K562 (cell line): ENCODE results near the gene PDCD11. TPM values are rescaled to one million over a fixed set of nuclear protein-coding genes. Genes with fewer than 3 reads are reported as not detected.

Source experiments
- ATF7 ChIP-seq: fragments of 450-650 bp; IDR thresholded peaks from 2 replicates; pipeline ENCODE4 v1.7.1; 2014; ENCODE audit warnings: mild to moderate bottlenecking, moderate library complexity
- BCOR ChIP-seq: fragments of 450-650 bp; IDR thresholded peaks from 2 replicates; pipeline ENCODE4 v1.6.1; 2016
- BRD9 ChIP-seq: fragments of 450-650 bp; IDR thresholded peaks from 2 replicates; pipeline ENCODE4 v1.6.1; 2018; ENCODE audit warnings: low read depth; ENCODE audit not compliant: partially characterized antibody
- DACH1 ChIP-seq: fragments of 450-650 bp; IDR thresholded peaks from 2 replicates; pipeline ENCODE4 v1.6.1; 2018; ENCODE audit not compliant: partially characterized antibody
- DNMT1 ChIP-seq: fragments of 450-650 bp; IDR thresholded peaks from 2 replicates; pipeline ENCODE4 v1.6.1; 2016; ENCODE audit warnings: antibody characterized with exemption, mild to moderate bottlenecking
- HDAC1 ChIP-seq, 2 experiments: fragments of 450-650 bp; IDR thresholded peaks; 2 replicates each; pipeline ENCODE4 v1.6.1; 2016 to 2017; ENCODE audit warnings: inconsistent platforms in 1 of 2, mild to moderate bottlenecking in 1 of 2, moderate library complexity in 1 of 2
- JUN ChIP-seq, 2 experiments: sonication (generic) in 1 of 2; formaldehyde crosslinking in 1 of 2; IDR thresholded peaks; 2 replicates each; pipeline versions ENCODE4 v1.6.1 to v1.8.0; 2012 to 2022; ENCODE audit warnings: borderline replicate concordance in 2 of 2, mild to moderate bottlenecking in 2 of 2, improper control_type of control experiment in 1 of 2, low read depth in 1 of 2, low read length in 1 of 2, missing genetic modification reagents in 1 of 2
- KLF13 ChIP-seq: fragments of 450-650 bp; IDR thresholded peaks from 2 replicates; pipeline ENCODE4 v1.6.1; 2016; ENCODE audit warnings: missing genetic modification characterization, low read depth, mild to moderate bottlenecking, missing compliant biosample characterization, moderate library complexity, borderline replicate concordance
- MAFF ChIP-seq: IDR thresholded peaks from 2 replicates; pipeline ENCODE4 v1.6.1; 2012; ENCODE audit warnings: low read length, improper control_type of control experiment
- MTF1 ChIP-seq: fragments of 250-450 bp; sonication (Bioruptor Pico); IDR thresholded peaks from 2 replicates; pipeline ENCODE4 v1.9.0; 2021; ENCODE audit warnings: moderate library complexity, mild to moderate bottlenecking, inconsistent platforms, borderline replicate concordance
- NR2C1 ChIP-seq, 2 experiments: fragments of 450-650 bp; IDR thresholded peaks; 2 replicates each; pipeline ENCODE4 v1.6.1; 2017; ENCODE audit warnings: mild to moderate bottlenecking in 2 of 2, antibody characterized with exemption in 1 of 2, inconsistent platforms in 1 of 2, missing compliant biosample characterization in 1 of 2, missing genetic modification characterization in 1 of 2
- NR4A1 ChIP-seq, 2 experiments: fragments of 250-450 bp in 1 of 2; fragments of 450-650 bp in 1 of 2; sonication (Bioruptor Pico) in 1 of 2; IDR thresholded peaks; 2 replicates each; pipeline versions ENCODE4 v1.4.0 to v1.6.1; 2016 to 2020; ENCODE audit warnings: mild to moderate bottlenecking in 2 of 2, missing compliant biosample characterization in 1 of 2, missing genetic modification characterization in 1 of 2, moderate library complexity in 1 of 2
- PHF8 ChIP-seq: fragments of 200-600 bp; sonication (generic); IDR thresholded peaks from 2 replicates; pipeline ENCODE4 v1.6.1; 2012; ENCODE audit warnings: mixed run types, mild to moderate bottlenecking, inconsistent platforms, low read length, moderate library complexity, borderline replicate concordance
- POLR2G ChIP-seq: fragments of 200-400 bp; formaldehyde crosslinking; IDR thresholded peaks from 2 replicates; pipeline ENCODE4 v1.6.1; 2017; ENCODE audit warnings: low read depth, mild to moderate bottlenecking, antibody characterized with exemption, low read length, moderate library complexity
- PRPF4 ChIP-seq: fragments of 200-400 bp; formaldehyde crosslinking; IDR thresholded peaks from one replicate; pipeline ENCODE4 v1.6.1; 2017; ENCODE audit warnings: low read length, low read depth, mild to moderate bottlenecking; ENCODE audit not compliant: insufficient read depth, poor library complexity, severe bottlenecking
- PURB ChIP-seq: sonication (generic); formaldehyde crosslinking; IDR thresholded peaks from 2 replicates; pipeline ENCODE4 v1.9.0; 2021; ENCODE audit warnings: low read depth, mild to moderate bottlenecking, missing genetic modification reagents
- SMARCA4 ChIP-seq: fragments of 450-650 bp; IDR thresholded peaks from 2 replicates; pipeline ENCODE4 v1.6.1; 2016
- SRSF9 ChIP-seq: fragments of 200-400 bp; formaldehyde crosslinking; IDR thresholded peaks from 2 replicates; pipeline ENCODE4 v1.6.1; 2017; ENCODE audit warnings: low read depth, low read length, borderline replicate concordance
- TAL1 ChIP-seq: fragments of 450-650 bp; IDR thresholded peaks from 2 replicates; pipeline ENCODE4 v1.6.1; 2016; ENCODE audit warnings: mild to moderate bottlenecking
- ZKSCAN8 ChIP-seq: fragments of 200-800 bp; sonication (Bioruptor generic); IDR thresholded peaks from 2 replicates; pipeline ENCODE4 v1.6.1; 2016; ENCODE audit warnings: missing genetic modification characterization, missing compliant biosample characterization
- ZNF436 ChIP-seq: fragments of 250-450, 450-650 bp; sonication (Bioruptor Pico); formaldehyde crosslinking; IDR thresholded peaks from 2 replicates; pipeline ENCODE4 v1.7.0; 2020; ENCODE audit warnings: mild to moderate bottlenecking
- ZNF592 ChIP-seq: fragments of 450-650 bp; IDR thresholded peaks from 2 replicates; pipeline ENCODE4 v1.6.1; 2017; ENCODE audit warnings: antibody characterized with exemption, mild to moderate bottlenecking
- polyA plus RNA-seq, 8 experiments: library from polyadenylated mRNA; depleted of rRNA in 4 of 8; stranded (reverse) in 5 of 8; unstranded in 3 of 8; fragments of >200 nt; fragmentation: Nextera tagmentation in 2 of 8; fragmentation: Illumina TruSeq in 1 of 8; extraction: Ambion mirVana in 2 of 8; extraction: Trizol in 1 of 8; gene quantifications; 2 replicates each; pipeline versions ENCODE4 v1.2.1 to v1.2.3, GENCODE V29; 2011 to 2014; ENCODE audit warnings: inconsistent platforms in 1 of 8, missing spikeins in 1 of 8
- total RNA-seq, 7 experiments: library from RNA; depleted of rRNA in 6 of 7; stranded (reverse); fragments of >200 nt in 6 of 7; fragmentation: Illumina TruSeq in 2 of 7; extraction: Trizol in 2 of 7; gene quantifications; 2 replicates each; pipeline versions ENCODE4 v1.2.1 to v1.2.3, GENCODE V29; 2011 to 2021; ENCODE audit warnings: low replicate concordance in 1 of 7
- TF ChIP-seq, protein P1 (sequence below), 2 experiments: fragments of 450-650 bp; IDR thresholded peaks; 2 replicates each; pipeline ENCODE4 v1.6.1; 2016

Gene PDCD11
- total and polyA plus RNA-seq, 9 of the 15 experiments (the other 6 are each of a cell fraction or from before 2014, with no cell fraction given): 14.8 to 73.8 (median 50.0) TPM

DNA sequence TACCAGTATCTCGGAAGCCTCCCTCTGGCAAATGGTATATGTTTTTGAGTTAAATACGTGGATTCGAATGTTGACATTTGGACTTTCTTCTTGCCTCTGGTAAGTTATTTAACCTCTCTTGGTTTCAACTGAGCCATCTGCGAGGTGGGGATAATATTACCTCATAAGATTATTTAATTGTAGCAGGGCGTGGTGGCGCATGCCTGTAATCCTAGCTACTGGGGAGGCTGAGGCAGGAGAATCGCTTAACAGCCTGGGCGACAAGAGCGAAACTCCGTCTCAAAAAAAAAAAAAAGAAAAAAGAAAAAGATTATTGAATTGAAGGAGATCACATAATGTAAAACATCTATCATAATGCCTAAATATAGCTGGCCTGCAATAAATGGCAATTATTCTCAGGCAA is 29.0 kb upstream of the PDCD11 start (continued):
- TF ChIP-seq JUN (IDR thresholded peaks at IDR 0.05; ENCODE audit: borderline replicate concordance, low read depth, low read length): no peak
- no peak for TF ChIP-seq JUN (CRISPR knock-in tag; IDR thresholded peaks at IDR 0.05; ENCODE audit: borderline replicate concordance)
- TF ChIP-seq ZNF436: no peak
- TF ChIP-seq HDAC1 (IDR thresholded peaks at IDR 0.05): no peak
- no peak for TF ChIP-seq PRPF4
- TF ChIP-seq DACH1: no peak
- TF ChIP-seq MAFF: no peak
- TF ChIP-seq BRD9: peak; percentile 43
- TF ChIP-seq DNMT1: no peak
- TF ChIP-seq NR4A1 (CRISPR knock-in tag; IDR thresholded peaks at IDR 0.05): no peak
- TF ChIP-seq NR4A1 (tag; IDR thresholded peaks at IDR 0.05): no peak
- no peak for TF ChIP-seq ZKSCAN8
- no peak for TF ChIP-seq KLF13 (tag)
- TF ChIP-seq NR2C1 (IDR thresholded peaks at IDR 0.05): 0 out of 2 replicates have a peak, but pooled peaks have one; percentile 11
- no peak for TF ChIP-seq NR2C1 (tag; IDR thresholded peaks at IDR 0.05)
- TF ChIP-seq PURB (CRISPR knock-in tag): no peak
- TF ChIP-seq, protein P1, sequence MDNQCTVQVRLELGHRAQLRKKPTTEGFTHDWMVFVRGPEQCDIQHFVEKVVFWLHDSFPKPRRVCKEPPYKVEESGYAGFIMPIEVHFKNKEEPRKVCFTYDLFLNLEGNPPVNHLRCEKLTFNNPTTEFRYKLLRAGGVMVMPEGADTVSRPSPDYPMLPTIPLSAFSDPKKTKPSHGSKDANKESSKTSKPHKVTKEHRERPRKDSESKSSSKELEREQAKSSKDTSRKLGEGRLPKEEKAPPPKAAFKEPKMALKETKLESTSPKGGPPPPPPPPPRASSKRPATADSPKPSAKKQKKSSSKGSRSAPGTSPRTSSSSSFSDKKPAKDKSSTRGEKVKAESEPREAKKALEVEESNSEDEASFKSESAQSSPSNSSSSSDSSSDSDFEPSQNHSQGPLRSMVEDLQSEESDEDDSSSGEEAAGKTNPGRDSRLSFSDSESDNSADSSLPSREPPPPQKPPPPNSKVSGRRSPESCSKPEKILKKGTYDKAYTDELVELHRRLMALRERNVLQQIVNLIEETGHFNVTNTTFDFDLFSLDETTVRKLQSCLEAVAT (IDR thresholded peaks at IDR 0.05): peak in 1 of 2 experiments; percentile 27; a peak in 1 of 4 replicates
- TF ChIP-seq ATF7: 0 out of 2 replicates have a peak, but pooled peaks have one; percentile 9
- peak; percentile 45; the same call in 1 of the 2 replicates for TF ChIP-seq PHF8
- no peak for TF ChIP-seq POLR2G
- TF ChIP-seq ZNF592: no peak
- TF ChIP-seq TAL1: no peak
- TF ChIP-seq SRSF9: no peak
- TF ChIP-seq MTF1 (CRISPR knock-in tag): no peak
- TF ChIP-seq SMARCA4: 0 out of 2 replicates have a peak, but pooled peaks have one; percentile 38
- TF ChIP-seq BCOR: peak; percentile 15; the same call in 1 of the 2 replicates
